ENCODE data around the gene SHISA6.

DNA sequence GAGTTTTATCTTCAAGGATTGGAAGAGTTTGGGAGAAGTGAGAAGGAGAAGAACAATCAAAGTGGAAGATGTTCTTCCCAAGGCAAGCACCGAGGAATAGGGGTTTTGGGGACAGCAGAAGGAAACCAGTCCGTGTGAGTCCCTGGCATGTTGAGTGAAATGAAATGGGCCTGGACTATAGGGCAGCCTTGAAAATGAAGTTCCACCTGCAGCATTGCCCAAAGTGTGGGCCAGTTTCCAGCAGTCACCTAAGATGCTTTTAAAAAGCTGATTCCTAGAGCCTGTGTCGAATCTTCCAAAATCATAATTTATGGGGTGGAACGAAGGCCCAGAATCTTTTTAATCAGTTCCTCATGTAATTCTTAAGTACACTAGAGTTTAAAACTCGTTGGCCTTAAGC, 297.4 kb downstream of the SHISA6 start:
- TF ChIP-seq EZH2 (IDR thresholded peaks at IDR 0.05; ENCODE audit: borderline replicate concordance, low read length): no peak
- TF ChIP-seq, protein P1, sequence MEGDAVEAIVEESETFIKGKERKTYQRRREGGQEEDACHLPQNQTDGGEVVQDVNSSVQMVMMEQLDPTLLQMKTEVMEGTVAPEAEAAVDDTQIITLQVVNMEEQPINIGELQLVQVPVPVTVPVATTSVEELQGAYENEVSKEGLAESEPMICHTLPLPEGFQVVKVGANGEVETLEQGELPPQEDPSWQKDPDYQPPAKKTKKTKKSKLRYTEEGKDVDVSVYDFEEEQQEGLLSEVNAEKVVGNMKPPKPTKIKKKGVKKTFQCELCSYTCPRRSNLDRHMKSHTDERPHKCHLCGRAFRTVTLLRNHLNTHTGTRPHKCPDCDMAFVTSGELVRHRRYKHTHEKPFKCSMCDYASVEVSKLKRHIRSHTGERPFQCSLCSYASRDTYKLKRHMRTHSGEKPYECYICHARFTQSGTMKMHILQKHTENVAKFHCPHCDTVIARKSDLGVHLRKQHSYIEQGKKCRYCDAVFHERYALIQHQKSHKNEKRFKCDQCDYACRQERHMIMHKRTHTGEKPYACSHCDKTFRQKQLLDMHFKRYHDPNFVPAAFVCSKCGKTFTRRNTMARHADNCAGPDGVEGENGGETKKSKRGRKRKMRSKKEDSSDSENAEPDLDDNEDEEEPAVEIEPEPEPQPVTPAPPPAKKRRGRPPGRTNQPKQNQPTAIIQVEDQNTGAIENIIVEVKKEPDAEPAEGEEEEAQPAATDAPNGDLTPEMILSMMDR (IDR thresholded peaks at IDR 0.05; ENCODE audit: low read length): no peak
